GM18868 (cell line): ENCODE measurements around the gene TBCCD1.
"Not testable (repeated sequence)": the region's sequence is repeated elsewhere in the genome, so short reads cannot be mapped to it uniquely, and the experiment has no call there.

Experiments used
- ATAC-seq: cut with Tn5 transposase; IDR thresholded peaks from one replicate; pipeline ENCODE4 v1.9.1; 2021; ENCODE audit warnings: mild to moderate bottlenecking, moderate library complexity; ENCODE audit not compliant: unreplicated experiment

Gene TBCCD1

GRCh38 chr3:186520957-186521842 lies 45.9 kb downstream of the TBCCD1 start:
- peak; percentile 63 for ATAC-seq

- ATAC-seq: no peak
Measured at GRCh38 chr3:186520431-186520830, 46.7 kb downstream of the TBCCD1 start.

GRCh38 chr3:186519021-186519658 lies 48.0 kb downstream of the TBCCD1 start:
- ATAC-seq: peak; percentile 44

DNA sequence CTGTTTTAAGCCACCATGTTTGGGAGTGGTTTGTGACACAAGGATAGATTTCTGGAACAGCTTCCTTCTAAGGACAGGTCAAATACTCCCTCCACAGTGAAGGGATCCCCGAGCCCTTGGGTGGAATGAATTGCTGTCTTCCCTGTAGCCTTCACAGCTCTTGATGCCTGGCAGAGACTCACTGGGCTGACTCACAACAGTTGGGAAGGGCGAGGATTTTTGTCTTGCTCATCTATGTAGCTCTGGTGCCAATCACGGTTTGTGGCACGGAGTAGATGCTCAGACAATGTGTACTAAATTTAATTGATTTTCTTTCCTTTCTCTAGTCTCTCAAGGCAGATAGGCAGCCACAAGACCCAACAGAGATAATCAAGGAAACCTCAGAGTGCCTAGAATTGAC lies 49.9 kb downstream of the TBCCD1 start:
- no peak for ATAC-seq

DNA sequence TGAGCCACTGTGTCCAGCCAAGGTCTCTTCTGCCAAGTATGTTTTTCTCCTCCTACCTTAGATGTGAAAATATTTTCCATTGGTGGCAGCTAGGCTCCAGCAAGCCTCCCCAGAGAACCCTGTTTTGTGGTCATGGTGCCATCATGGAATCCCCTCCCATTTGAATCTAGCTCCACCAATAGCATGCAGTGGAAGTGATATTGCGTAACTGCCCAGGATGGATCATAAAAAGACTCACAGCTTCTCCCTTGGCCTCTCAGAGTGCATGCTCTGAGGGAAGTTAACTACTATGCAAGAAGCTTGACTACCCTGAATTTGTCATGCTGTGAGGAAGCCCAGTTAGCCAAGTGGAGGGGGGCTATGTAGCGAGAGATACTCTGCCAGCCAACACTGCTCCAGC lies 50.5 kb downstream of the TBCCD1 start:
- ATAC-seq: no peak

- ATAC-seq: no peak
Measured at GRCh38 chr3:186515125-186515524, 52.0 kb downstream of the TBCCD1 start.

DNA sequence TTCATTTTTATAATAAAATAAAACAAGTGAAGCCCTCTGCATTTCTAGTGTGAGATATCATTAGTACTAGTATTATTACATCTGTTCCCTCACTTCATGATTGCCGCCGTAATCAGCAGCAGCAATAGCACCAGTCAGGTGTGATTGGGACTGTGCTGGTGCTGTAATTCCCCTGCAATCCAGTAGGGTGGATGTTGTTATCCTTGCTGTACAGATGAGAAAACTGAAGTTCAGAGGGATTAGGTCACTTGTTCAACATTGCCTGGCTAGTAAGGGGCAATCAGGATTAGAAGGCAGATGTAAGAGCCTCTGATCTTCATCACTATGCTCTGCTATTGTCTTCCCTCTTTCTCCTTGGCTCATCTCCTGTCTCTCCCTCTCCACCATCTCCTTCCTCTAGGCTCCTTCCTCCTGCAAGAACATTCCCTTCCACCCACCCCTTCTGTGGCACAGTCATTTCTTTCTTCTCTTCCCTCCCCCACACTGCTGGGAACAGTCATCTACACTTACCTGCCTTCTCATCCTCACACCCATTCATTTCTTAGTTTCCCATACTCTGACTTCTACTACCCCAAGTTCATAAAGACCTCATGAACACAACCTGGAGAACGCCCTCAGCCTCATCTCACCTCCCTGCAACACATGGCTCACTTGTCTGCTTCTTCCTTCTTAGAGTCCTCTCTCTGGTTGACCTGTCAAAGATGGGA lies 52.7 kb downstream of the TBCCD1 start:
- no peak for ATAC-seq

GRCh38 chr3:186513386-186513785 lies 53.8 kb downstream of the TBCCD1 start:
- ATAC-seq: no peak

DNA sequence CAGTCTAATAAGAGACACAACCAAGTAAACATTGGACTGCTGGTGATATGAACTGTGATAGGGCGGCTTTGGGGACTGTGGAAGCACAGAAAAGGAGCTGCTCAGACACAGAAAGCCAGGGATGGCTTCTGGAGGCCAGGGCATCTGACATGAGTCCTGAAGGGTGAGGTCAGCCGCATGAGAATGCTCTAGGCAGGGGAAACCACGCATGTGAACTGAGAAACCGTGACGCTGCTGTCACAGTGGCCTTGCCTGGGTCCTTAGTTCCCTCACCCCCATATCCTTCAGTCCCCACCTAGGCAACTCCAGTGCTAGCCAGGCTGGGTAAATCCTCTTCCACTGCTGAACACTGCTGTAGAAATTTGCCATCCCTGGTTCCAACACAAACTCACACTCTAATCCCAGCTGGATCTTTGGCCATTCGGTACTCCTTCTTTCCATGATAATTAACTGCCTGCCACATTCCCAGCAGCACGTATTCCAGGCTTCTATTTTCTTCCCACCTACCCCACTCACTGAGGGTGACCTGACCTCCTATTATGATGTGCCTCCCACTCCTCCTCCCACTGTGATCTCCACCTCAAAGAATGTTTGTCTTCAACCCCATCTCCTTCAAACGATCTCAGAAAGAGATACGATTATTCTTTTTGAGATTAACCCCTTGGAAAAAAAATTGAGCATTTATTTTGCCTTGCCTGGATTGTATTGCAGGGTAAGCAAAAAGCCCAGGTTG lies 54.4 kb downstream of the TBCCD1 start:
- no peak for ATAC-seq

- no peak for ATAC-seq
Measured at GRCh38 chr3:186511702-186512101, 55.4 kb downstream of the TBCCD1 start.

GRCh38 chr3:186511245-186511644 lies 55.9 kb downstream of the TBCCD1 start:
- peak; percentile 83 for ATAC-seq

DNA sequence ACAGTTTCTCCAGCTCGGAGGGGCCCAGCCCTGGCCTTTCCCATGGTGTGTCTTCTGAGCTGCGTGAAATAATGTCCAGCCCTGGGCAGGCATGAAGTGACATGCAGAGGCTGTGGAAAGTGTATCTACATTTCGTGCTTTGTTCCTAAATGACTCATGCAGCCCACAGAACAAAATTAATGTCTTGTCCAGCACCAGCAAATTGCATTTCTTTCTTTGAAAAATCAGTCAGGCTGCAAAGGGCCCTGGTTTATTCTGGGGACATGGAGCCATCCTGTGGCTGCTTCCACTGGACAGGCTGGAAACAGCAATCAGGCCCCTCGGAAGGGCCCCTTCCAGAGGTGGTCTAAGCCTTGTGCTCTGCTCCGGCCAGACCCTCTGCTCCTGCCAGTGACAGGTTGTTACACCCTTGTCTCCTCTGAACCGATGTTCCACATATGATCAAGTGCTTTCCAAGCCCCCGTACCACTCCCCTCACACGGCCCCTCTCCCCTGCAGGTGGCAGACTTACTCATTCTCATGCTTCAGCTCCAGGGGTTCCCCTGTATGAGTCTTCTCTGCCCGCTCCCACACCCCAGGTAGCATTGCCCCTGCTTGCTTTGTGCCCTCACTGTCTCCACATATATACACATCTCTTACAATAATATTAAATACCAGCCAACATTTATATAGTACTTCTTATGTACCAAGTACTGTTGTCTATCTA lies 56.6 kb downstream of the TBCCD1 start:
- peak; percentile 29 for ATAC-seq

- no peak for ATAC-seq
Measured at GRCh38 chr3:186509423-186509822, 57.7 kb downstream of the TBCCD1 start.

DNA sequence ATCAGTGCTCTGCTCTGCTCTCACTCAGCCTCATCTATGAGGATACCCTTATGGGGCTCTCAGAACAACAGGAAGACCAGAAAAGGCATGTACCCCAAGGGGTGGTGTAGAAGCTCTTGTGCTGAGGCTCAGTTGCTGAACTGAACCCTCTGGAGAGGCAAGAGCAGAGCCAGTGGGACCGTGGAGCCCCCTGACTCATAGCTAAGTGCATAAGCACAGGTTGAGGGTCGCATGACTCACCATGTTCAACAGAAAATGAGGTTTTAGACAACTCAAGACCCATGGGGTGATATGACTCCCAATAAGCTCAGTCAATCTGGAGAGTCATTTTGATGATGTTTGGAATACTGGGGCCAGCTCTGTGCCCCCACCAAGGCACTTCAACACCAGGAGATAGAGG lies 60.3 kb downstream of the TBCCD1 start:
- ATAC-seq: no peak

DNA sequence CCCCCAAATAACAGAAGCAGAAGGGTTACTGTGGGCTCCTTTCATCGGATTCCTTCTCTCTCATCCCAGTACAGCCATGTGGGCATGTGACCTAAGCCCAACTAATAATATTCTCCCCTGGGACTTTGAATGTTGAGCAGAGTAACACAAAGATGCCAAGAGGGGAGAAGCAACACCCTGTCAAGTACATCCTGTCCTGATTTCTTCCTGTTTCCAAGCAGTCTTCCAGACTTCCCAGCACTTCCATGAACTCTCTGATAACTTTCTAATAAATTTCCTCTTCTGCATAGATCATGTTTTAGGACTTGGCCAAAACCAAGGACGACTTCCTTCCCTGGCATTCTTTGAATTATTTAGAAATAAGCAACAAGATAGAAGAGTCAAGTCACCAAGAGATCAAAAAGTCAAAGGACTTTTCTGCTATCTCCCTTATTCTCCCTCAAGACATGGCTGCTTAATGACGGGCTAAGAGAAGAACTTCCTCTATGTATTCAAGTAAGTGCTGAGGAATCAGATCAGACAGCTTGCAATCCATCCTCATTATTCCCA lies 60.9 kb downstream of the TBCCD1 start:
- ATAC-seq: no peak

GRCh38 chr3:186502966-186503712 lies 64.0 kb downstream of the TBCCD1 start:
- no peak for ATAC-seq

GRCh38 chr3:186502138-186502948 lies 64.8 kb downstream of the TBCCD1 start:
- ATAC-seq: no peak

DNA sequence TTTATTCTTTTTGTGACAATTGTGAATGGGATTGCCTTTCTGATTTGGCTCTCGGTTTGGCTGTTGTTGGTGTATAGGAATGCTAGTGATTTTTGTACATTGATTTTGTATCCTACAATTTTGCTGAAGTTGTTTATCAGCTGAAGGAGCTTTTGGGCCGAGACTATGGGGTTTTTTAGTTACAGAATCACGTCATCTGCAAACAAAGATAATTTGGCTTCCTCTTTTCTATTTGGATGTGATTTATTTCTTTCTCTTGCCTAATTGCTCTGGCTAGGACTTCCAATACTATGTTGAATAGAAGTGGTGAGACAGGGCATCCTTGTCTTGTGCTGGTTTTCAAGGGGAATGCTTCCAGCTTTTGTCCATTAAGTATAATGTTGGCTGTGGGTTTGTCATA lies 67.2 kb downstream of the TBCCD1 start:
- ATAC-seq: not testable (repeated sequence)

DNA sequence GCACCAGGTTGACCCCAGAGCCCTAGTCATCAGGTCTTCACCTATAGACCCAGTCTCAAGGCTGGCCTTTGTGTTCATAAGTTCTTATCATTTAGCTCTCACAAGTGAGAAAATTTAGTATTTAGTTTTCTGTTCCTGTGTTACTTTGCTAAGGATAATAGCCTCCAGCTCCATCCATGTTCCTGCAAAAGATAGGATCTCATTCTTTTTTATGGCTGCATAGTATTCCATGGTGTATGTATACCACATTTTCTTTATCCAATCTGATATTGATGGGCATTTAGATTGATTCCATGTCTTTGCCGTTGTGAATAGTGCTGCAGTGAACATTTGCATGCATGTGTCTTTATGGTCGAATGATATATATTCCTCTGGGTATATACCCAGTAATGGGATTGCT lies 69.1 kb downstream of the TBCCD1 start:
- ATAC-seq: not testable (repeated sequence)
